NK-92 treated with Interleukin-12 subunit alpha and Interleukin-12 subunit beta, amount 100 ng/mL, for 24 hours (cell line): ENCODE data around the gene QSOX2.

Source experiments
- DNase-seq: peaks from one replicate; lab custom pipeline; 2025; lab: John Stamatoyannopoulos, UW

Gene QSOX2

GRCh38 chr9:136203408-136204144 is 42.0 kb downstream of the QSOX2 start:
- DNase-seq: no peak

GRCh38 chr9:136202454-136203407 is 42.9 kb downstream of the QSOX2 start:
- no peak for DNase-seq

- no peak for DNase-seq
These were observed 43.8 kb downstream of the QSOX2 start for GRCh38 chr9:136201609-136202453.

GRCh38 chr9:136201174-136201573 is 44.4 kb downstream of the QSOX2 start:
- no peak for DNase-seq

GRCh38 chr9:136200424-136200823 is 45.2 kb downstream of the QSOX2 start:
- no peak for DNase-seq

- no peak for DNase-seq
These were observed 46.0 kb downstream of the QSOX2 start for GRCh38 chr9:136199391-136200288.

- no peak for DNase-seq
These were observed 47.0 kb downstream of the QSOX2 start for GRCh38 chr9:136198605-136199083.

- no peak for DNase-seq
These were observed 47.5 kb downstream of the QSOX2 start for GRCh38 chr9:136197930-136198604.

GRCh38 chr9:136197084-136197875 is 48.3 kb downstream of the QSOX2 start:
- DNase-seq: no peak

GRCh38 chr9:136196404-136197083 is 49.1 kb downstream of the QSOX2 start:
- DNase-seq: no peak

GRCh38 chr9:136194540-136194939 is 51.1 kb downstream of the QSOX2 start:
- no peak for DNase-seq

GRCh38 chr9:136193891-136194279 is 51.7 kb downstream of the QSOX2 start:
- DNase-seq: no peak

- DNase-seq: no peak
These were observed 52.3 kb downstream of the QSOX2 start for GRCh38 chr9:136193127-136193890.

- no peak for DNase-seq
These were observed 53.1 kb downstream of the QSOX2 start for GRCh38 chr9:136192289-136193126.

GRCh38 chr9:136191960-136192286 is 53.7 kb downstream of the QSOX2 start:
- no peak for DNase-seq

- no peak for DNase-seq
These were observed 54.3 kb downstream of the QSOX2 start for GRCh38 chr9:136191099-136191959.
